NCI-H524 (cell line): ENCODE results near the gene SRCIN1.
"Not testable (repeated sequence)": the region's sequence is repeated elsewhere in the genome, so short reads cannot be mapped to it uniquely, and the experiment has no call there.

Source experiments
- DNase-seq, 2 experiments: peaks; one replicate each; lab custom pipeline; 2025; lab: John Stamatoyannopoulos, UW

Gene SRCIN1

GRCh38 chr17:38508954-38509771, 96.6 kb downstream of the SRCIN1 start:
- peak in 1 of 2 experiments; percentile 14 for DNase-seq

- DNase-seq, result no peak
These were observed 97.2 kb downstream of the SRCIN1 start for GRCh38 chr17:38508570-38508950.

DNA sequence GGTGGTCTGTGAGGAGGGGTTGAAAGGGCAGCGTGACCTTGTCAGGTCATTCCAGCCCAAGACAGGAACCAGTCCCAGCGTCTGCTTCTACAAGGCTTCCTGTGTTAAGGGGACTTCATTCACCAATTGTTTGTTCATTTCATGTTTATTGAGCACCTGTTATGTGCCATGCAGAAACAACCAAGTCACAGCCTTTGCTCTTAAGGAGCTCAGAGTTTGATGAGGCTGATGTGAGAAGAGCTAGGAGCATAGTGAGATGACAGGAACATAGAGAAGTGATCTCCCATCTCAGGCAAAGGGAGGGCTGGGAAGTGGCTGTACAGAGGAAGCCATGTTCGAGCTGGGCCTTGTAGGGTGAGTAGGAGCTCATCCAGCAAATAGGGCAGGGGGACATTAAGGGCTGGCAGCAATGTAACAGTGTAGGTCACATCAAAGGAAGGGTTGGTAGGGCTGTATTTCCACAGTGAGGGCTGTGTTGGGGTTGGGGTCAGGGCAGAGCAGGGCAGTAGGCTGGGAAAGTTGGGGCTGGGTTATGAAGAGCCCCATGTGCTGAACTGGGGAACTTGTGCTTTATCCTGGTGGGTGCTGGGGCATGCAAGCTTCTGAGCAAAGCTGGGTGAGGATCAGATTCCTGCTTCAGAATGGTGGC, 97.7 kb downstream of the SRCIN1 start:
- no peak for DNase-seq

DNA sequence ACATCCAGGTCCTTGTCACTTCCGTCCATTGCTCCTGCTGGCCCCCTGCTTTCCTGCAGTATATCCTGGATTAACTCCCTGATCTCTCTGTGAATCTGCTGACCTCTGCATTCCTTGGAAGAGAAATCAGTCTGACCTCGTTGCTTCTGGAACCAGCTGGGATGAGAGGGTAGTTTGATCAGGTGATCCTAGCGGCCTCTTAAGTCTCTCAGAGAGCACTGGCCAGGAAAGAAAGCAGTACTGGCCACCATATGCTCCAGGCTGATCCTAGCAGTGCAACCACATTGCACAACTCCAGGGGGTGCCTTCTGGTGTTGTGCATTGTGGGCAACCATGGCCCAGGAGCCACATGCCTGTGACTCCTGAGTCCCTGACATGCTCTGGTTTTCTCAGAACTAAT, 98.3 kb downstream of the SRCIN1 start:
- no peak for DNase-seq

GRCh38 chr17:38504216-38504615, 101.5 kb downstream of the SRCIN1 start:
- DNase-seq, result no peak

- not testable (repeated sequence) for DNase-seq
These were observed 102.4 kb downstream of the SRCIN1 start for GRCh38 chr17:38503286-38503913.

DNA sequence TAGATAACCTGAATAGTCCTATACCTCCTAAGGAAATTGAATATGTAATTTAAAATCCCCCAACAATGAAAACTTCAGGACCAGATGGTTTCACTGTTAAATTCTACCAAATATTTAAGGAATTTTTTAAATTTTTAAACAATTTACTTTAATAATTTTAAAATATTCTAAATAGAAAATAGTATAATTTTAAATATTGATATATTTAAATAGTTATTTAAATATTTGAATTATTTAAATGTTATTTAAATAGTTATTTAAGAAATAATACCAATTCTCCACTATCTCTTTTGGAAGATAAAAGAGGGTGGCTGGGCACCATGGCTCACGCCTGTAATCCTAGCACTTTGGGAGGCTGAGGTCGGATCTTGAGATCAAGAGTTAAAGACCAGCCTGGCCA, 104.0 kb downstream of the SRCIN1 start:
- not testable (repeated sequence) for DNase-seq

- DNase-seq, result not testable (repeated sequence)
These were observed 106.5 kb downstream of the SRCIN1 start for GRCh38 chr17:38499230-38499629.

- no peak for DNase-seq
These were observed 107.4 kb downstream of the SRCIN1 start for GRCh38 chr17:38498353-38498752.

DNA sequence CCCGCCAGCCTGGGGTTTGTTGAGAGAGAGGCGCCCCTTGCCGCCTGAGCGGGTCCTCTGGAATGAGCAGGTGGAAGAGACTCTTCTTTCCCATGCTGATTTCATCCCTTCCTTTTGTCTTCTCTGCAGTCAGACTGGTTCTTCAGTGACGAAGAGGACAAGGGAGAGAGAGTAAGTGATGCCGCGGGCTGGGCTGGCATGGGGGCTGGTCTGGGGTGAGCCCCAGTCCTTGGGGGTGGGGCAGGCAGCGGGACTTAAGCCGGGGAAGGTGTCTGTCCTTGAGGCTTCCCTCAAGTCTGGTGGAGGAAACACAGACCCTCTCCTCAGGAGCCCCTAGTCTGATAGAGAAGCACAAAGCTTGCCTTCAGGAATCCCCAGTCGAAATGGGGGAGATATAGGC, 108.1 kb downstream of the SRCIN1 start:
- not testable (repeated sequence) for DNase-seq

DNA sequence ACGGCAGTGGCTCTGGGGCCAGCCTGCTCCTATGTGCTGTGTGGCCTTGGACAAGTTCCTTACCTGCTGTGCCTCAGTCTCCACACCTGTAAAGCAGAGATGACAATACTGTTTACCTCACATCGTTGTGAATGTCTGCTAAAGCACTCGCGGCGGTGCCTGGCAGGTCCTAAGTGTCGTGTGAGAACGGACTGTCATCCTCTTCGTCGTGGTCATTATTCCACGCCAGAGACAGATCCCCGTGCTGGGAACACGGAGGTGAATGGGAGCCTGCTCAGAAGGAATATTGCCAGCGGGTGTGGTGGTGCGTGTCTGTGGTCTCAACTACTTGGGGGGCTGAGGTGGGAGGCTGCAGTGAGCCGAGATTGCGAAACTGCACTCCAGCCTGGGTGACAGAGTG, 111.6 kb downstream of the SRCIN1 start:
- DNase-seq, result not testable (repeated sequence)

DNA sequence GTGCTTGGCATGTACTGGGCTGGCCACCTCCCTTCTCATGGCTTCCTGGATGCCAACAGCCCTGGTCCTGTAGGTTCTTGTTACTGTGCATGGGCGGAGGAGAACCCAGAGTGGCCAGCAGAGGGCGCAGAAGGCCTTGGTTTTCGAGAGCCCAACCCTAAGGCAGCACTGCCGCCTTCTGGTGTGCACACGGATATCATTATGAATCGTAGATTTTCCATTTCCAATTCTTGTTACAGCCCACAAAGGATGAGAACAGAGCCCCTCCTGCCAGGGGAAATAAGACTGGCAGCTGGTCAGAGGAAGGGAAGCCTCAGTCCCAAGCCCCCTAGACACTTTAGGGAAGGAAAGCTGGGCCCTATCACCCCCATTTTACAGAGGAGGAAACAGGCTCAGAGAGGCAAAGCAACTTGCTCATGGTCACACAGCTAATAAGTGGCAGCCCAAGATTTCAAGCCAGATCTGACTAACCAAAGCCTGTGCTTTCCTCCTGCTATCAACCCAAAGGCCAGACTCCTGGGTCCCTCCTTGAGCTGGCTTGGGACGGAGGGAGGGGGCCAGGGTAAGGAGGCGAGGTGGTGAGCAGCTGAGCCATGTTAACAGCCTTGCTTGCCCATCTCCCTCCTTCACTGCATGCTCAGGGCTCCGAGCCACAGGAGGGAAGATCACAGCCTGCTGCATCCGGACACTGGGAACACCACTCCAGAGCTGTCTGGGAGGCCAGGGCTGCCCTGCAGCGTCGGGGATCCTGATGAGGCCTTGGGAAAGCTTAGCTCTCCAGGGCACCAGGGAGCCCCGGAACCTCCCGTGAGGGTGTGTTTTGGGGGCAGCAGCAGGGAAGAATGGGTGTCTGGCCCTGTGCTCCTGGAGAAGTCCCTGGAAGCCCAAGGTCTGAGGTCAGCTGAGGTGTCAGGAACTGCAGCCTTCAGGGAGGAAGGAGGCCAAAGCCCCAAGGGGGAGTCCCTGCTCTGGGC, 113.4 kb downstream of the SRCIN1 start:
- peak; percentile 53 to 82 for DNase-seq

DNA sequence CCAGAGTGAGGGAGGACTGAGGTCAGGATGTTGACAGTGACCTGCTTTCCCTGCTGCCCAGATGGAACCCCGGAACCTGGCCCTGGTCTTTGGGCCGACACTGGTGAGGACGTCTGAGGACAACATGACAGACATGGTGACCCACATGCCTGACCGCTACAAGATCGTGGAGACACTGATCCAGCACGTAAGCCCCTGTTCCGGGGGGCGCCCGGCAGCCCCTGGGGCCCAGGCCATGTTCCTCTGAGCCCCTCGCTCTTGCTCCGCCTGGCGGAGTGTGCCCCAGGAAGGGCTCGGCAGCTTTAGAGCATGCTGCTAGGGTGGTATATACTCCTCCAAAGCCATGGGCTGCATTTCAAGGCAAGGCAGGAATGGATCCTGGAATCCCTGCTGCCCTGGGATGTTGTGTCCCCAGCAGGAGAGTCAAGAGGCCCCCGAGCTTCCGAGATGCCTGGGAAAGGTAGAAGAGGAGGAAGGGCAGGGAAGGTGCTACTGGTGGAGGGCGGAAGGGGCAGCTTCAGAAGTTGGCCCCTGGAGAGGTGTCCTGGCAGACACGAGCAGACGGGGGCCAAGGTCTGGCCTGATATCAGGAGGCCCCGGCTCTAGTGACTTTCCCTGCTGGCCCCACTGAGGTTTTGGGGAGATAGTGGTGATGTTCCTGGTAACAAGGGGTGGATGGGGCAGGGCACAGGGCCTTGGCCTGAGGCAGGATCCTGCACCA, 114.2 kb downstream of the SRCIN1 start:
- not testable (repeated sequence) for DNase-seq

GRCh38 chr17:38489774-38490173, 116.0 kb downstream of the SRCIN1 start:
- not testable (repeated sequence) for DNase-seq

GRCh38 chr17:38485681-38486298, 120.0 kb downstream of the SRCIN1 start:
- DNase-seq, result not testable (repeated sequence)

- no peak for DNase-seq
These were observed 120.6 kb downstream of the SRCIN1 start for GRCh38 chr17:38485146-38485468.

- peak; percentile 16 to 56 for DNase-seq
These were observed 121.3 kb downstream of the SRCIN1 start for GRCh38 chr17:38484242-38485145.

DNA sequence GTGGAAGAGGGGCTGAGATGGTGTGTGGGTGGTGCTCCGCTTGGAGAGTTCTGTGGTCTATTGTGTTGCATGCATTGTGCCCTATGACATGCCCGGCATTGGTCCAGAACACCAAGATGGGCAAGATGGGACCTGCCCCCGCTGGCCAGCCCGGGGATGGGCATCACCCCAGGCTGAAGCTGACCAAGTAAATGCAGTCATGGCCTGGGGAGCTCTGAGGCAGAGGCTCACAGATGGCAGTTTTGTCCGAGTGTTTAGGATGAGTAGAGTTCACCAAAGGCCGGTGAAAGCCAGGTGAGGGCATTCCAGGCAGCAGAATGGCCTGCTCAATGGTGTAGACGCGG, 123.1 kb downstream of the SRCIN1 start:
- DNase-seq, result not testable (repeated sequence)

DNA sequence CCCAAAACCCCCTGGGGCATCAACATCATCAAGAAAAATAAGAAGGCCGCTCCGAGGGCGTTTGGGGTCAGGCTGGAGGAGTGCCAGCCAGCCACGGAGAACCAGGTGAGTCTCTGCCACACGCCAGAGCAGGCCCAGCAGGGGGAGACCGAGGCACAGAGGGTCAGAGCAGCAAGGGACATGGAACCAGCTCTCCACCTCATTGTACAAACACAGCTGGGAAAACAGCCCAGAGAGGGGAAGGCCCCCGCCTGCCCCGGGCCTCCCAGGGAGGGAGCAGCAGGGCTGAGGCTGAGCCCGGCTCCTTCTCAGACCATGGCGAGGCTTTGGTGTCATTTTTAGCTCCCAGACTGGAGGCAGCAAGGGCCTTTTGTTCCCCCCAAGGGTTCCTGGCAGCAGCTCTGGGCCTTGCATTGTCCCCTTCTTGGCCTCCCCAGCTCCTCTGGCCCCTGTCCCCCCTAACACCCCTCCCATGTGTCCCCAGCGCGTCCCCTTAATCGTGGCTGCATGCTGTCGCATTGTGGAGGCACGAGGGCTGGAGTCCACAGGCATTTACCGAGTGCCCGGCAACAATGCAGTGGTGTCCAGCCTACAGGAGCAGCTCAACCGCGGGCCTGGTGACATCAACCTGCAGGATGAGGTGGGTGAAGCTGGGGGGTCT, 123.6 kb downstream of the SRCIN1 start:
- not testable (repeated sequence) for DNase-seq
